ENCODE measurements around the gene ALDH3A2. TPM values are rescaled to one million over a fixed set of nuclear protein-coding genes. Genes with fewer than 3 reads are reported as not detected.
A peak's percentile ranks its signal among the peaks of the same experiment; 100 is the strongest.

Gene ALDH3A2
- total and polyA plus RNA-seq, 2 experiments from 2014 or later: 63.6 to 137 TPM

DNA sequence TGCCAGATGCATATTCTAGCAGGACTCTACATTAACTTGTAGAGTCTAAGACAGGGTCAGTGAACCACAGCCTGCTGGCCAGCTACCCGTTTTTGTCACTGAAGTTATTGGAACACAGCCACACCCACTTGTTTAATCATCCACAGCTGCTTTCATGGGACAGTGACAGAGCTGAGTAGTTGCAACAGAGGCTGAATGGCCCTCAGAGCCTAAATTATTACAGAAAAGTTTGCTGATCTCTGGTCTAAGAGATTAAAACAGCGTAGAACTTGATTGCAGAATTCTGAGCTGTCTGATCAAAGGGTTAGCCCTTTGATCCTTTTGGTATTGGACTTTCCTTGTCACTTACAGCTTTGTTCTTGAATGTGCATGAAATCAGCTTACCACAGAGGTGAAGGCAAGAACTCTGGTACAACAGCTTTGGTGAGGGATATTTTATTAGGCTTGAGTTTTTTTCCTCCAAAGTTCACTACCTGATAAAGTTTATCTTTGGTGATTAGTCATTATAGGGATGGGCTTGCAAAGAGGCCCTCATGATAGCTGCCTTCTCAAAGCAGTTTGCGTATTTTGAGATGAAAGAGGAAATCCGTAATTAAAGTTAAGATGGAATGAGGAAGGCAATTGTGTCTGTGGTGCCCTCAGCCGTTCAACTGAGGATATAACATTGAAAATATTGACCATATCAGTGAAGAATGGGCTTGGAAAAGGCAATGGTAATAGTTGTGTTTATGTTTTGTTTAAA is 23.6 kb downstream of the ALDH3A2 start:
- Histone ChIP-seq H3K27ac (peak overlapping the region; percentile 79), H3K4me2 (no peak overlapping the region), H4K20me1 (ENCODE audit: insufficient read depth, poor library complexity, severe bottlenecking) (no peaks in the 10 kb centered on the region), H3K9me2 (replicated peaks; ENCODE audit: insufficient read depth) (no peaks in the 10 kb centered on the region), H3K4me3 (no peak overlapping the region), H2AFZ (no peak overlapping the region), H3K9me3 (ENCODE audit: low read depth) (no peaks in the 10 kb centered on the region), H3K4me1 (ENCODE audit: insufficient read depth) (peaks cover 11% of the 10 kb centered on the region), H3K79me2 (no peaks in the 10 kb centered on the region), H3K27me3 (no peaks in the 10 kb centered on the region), H3K36me3 (replicated peaks; ENCODE audit: insufficient read depth, low read depth) (no peaks in the 10 kb centered on the region)
- peak; percentile 62 for DNase-seq (ENCODE audit: low spot score)
- TF ChIP-seq, protein P1, sequence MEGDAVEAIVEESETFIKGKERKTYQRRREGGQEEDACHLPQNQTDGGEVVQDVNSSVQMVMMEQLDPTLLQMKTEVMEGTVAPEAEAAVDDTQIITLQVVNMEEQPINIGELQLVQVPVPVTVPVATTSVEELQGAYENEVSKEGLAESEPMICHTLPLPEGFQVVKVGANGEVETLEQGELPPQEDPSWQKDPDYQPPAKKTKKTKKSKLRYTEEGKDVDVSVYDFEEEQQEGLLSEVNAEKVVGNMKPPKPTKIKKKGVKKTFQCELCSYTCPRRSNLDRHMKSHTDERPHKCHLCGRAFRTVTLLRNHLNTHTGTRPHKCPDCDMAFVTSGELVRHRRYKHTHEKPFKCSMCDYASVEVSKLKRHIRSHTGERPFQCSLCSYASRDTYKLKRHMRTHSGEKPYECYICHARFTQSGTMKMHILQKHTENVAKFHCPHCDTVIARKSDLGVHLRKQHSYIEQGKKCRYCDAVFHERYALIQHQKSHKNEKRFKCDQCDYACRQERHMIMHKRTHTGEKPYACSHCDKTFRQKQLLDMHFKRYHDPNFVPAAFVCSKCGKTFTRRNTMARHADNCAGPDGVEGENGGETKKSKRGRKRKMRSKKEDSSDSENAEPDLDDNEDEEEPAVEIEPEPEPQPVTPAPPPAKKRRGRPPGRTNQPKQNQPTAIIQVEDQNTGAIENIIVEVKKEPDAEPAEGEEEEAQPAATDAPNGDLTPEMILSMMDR (IDR thresholded peaks at IDR 0.05; ENCODE audit: poor library complexity): no peak
- no peak for TF ChIP-seq EZH2phosphoT487 (IDR thresholded peaks at IDR 0.05; ENCODE audit: low read depth, severe bottlenecking, unreplicated experiment)
- no peak for TF ChIP-seq EZH2 (IDR thresholded peaks at IDR 0.05; ENCODE audit: borderline replicate concordance)
- 40% methylated on average over 5 of the region's 5 CpGs for WGBS (ENCODE audit: low lambda C conversion rate, missing lambda C conversion rate)

DNA sequence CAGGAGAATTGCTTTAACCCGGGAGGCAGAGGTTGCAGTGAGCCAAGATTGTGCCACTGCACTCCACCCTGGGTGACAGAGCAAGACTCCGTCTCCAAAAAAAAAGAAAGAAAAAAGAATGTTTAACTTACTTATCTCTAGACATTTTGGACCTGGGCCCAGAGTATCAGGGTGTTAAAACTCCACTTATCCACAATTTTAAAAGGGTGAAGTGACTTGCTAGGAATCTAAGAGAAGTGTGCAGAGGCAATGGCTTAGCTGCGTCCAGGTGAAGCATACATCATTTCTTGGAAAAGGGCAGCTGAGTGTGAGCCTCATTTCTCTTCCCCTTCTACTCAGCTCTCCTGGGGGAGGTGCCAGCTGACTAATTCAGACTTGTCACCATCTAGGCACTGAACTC is 25.1 kb downstream of the ALDH3A2 start:
- Histone ChIP-seq H3K27ac (no peak overlapping the region), H3K4me3 (no peak overlapping the region), H3K4me1 (ENCODE audit: insufficient read depth) (peaks cover 11% of the 10 kb centered on the region), H2AFZ (no peak overlapping the region), H3K27me3 (no peaks in the 10 kb centered on the region), H3K79me2 (no peaks in the 10 kb centered on the region), H4K20me1 (ENCODE audit: insufficient read depth, poor library complexity, severe bottlenecking) (no peaks in the 10 kb centered on the region), H3K9me2 (replicated peaks; ENCODE audit: insufficient read depth) (no peaks in the 10 kb centered on the region), H3K36me3 (replicated peaks; ENCODE audit: insufficient read depth, low read depth) (no peaks in the 10 kb centered on the region), H3K4me2 (no peak overlapping the region), H3K9me3 (ENCODE audit: low read depth) (no peaks in the 10 kb centered on the region)
- TF ChIP-seq, protein P1 (IDR thresholded peaks at IDR 0.05; ENCODE audit: poor library complexity): no peak
- TF ChIP-seq EZH2phosphoT487 (IDR thresholded peaks at IDR 0.05; ENCODE audit: low read depth, severe bottlenecking, unreplicated experiment) (no peak), EZH2 (IDR thresholded peaks at IDR 0.05; ENCODE audit: borderline replicate concordance) (no peak)
- WGBS (ENCODE audit: low lambda C conversion rate, missing lambda C conversion rate): 96% methylated on average over 3 of the region's 3 CpGs
- no peak for DNase-seq (ENCODE audit: low spot score)

DNA sequence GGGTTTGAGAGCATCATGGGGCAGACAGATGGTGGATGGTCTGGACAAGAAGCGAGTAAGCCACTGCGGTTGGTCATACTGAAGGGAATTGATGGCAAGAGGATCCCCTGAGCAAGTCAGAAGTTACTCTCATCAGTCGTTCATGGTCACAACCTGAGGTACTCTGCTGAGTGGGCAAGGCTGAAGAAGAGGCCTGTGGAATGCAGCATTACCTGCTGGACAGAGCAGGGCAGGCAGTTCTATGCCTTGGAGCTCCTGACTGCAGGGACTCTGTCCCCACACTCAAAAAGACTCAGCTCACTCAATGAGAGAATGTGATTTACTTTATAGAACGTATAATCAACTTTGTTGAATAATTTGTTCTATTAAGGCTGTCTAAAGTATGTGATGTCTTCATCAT is 28.3 kb downstream of the ALDH3A2 start:
- no peak for DNase-seq (ENCODE audit: low spot score)
- H3K4me2 ChIP-seq: no peak overlapping the region
- 89% methylated on average over 4 of the region's 4 CpGs for WGBS (ENCODE audit: low lambda C conversion rate, missing lambda C conversion rate)
- TF ChIP-seq, protein P1 (IDR thresholded peaks at IDR 0.05; ENCODE audit: poor library complexity): no peak
- TF ChIP-seq EZH2 (IDR thresholded peaks at IDR 0.05; ENCODE audit: borderline replicate concordance): no peak
- TF ChIP-seq EZH2phosphoT487 (IDR thresholded peaks at IDR 0.05; ENCODE audit: low read depth, severe bottlenecking, unreplicated experiment): no peak
- H3K27me3 ChIP-seq: no peaks in the 10 kb centered on the region
- no peak overlapping the region for H3K27ac ChIP-seq
- H3K9me3 ChIP-seq (ENCODE audit: low read depth): no peaks in the 10 kb centered on the region
- H3K4me1 ChIP-seq (ENCODE audit: insufficient read depth): peaks cover 2% of the 10 kb centered on the region
- no peak overlapping the region for H3K4me3 ChIP-seq
- H3K9me2 ChIP-seq (replicated peaks; ENCODE audit: insufficient read depth): no peaks in the 10 kb centered on the region
- H3K36me3 ChIP-seq (replicated peaks; ENCODE audit: insufficient read depth, low read depth): no peaks in the 10 kb centered on the region
- no peak overlapping the region for H2AFZ ChIP-seq
- H4K20me1 ChIP-seq (ENCODE audit: insufficient read depth, poor library complexity, severe bottlenecking): no peaks in the 10 kb centered on the region
- no peaks in the 10 kb centered on the region for H3K79me2 ChIP-seq

All from hepatocyte (in vitro differentiated cells).